AG09309 (cell line): ENCODE data around the gene TMEM187.
"Not testable (repeated sequence)": the region's sequence is repeated elsewhere in the genome, so short reads cannot be mapped to it uniquely, and the experiment has no call there.

Source experiments
- DNase-seq: peaks from one replicate; pipeline ENCODE4 v3.0.0-alpha.2; 2010; ENCODE audit warnings: low read depth
- H3K4me3 ChIP-seq: 2 replicates; pipeline ENCODE4 v1.5.1; 2011; ENCODE audit warnings: mild to moderate bottlenecking, low read depth, low read length, moderate library complexity; ENCODE audit not compliant: control insufficient read depth
- TF ChIP-seq, protein P1 (sequence below): IDR thresholded peaks from 2 replicates; pipeline ENCODE4 v1.5.1; 2011; ENCODE audit warnings: mild to moderate bottlenecking, low read depth, low read length, inconsistent platforms; ENCODE audit not compliant: insufficient read depth, control insufficient read depth; ENCODE audit errors: missing control alignments

The TMEM187 gene

DNA sequence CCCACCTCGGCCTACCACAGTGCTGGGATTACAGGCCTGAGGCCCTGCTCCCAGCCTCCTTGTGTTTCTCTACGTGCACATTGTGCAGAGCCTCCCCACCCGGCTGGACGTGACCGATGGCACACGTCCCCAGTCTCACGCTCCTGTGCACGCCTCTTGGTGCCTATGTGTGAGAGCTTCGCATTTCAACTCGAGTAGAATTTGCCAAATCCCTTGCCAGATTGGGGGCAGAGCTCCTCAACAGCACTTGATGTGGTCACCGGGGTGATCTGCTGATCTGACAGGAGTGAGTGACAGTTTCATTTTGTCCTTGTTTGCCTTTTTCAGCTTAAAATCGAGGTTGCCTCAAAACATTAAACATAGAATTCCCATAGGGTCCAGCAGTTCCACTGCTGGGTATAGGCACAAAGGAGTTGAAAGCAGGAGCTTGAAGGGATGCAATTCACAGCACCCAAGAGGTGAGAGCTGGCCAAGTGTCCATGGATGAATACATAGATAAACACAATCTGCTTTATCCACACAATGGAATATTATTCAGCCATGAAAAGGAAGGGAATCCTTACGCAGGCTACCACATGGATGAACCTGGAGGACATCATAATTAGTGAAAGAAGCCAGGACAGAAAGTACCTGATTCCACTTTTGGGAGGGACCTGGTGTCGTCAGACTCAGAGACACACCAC is 17.6 kb downstream of the TMEM187 start:
- DNase-seq, result no peak
- no peak overlapping the region for H3K4me3 ChIP-seq
- TF ChIP-seq, protein P1, sequence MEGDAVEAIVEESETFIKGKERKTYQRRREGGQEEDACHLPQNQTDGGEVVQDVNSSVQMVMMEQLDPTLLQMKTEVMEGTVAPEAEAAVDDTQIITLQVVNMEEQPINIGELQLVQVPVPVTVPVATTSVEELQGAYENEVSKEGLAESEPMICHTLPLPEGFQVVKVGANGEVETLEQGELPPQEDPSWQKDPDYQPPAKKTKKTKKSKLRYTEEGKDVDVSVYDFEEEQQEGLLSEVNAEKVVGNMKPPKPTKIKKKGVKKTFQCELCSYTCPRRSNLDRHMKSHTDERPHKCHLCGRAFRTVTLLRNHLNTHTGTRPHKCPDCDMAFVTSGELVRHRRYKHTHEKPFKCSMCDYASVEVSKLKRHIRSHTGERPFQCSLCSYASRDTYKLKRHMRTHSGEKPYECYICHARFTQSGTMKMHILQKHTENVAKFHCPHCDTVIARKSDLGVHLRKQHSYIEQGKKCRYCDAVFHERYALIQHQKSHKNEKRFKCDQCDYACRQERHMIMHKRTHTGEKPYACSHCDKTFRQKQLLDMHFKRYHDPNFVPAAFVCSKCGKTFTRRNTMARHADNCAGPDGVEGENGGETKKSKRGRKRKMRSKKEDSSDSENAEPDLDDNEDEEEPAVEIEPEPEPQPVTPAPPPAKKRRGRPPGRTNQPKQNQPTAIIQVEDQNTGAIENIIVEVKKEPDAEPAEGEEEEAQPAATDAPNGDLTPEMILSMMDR, result no peak

DNA sequence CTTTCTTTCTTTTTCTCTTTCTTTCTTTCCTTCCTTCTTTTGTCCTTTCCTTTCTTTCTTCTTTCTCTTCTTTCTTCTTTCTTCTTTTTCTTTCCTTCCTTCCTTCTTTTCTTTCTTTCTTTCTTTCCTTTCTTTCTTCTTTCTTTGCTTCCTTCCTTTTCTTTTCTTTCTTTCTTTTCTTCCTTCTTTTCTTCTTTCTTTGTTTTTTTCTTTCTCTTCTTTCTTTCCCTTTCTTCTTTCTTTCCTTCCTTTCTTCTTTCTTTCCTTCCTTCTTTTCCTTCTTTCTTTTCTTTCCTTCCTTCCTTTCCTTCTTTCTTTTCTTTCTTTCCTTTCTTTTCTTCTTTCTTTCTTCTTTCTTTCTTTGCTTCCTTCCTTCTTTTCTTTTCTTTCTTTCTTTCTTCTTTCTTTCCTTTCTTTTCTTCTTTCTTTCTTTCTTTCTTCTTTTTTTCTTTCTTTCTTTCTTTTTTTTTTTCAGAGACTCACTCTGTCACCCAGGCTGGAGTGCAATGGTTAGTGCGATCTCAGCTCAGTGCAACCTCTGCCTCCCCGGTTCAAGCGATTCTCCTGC is 18.5 kb downstream of the TMEM187 start:
- no peak overlapping the region for H3K4me3 ChIP-seq
- TF ChIP-seq, protein P1, result no peak
- DNase-seq, result no peak

DNA sequence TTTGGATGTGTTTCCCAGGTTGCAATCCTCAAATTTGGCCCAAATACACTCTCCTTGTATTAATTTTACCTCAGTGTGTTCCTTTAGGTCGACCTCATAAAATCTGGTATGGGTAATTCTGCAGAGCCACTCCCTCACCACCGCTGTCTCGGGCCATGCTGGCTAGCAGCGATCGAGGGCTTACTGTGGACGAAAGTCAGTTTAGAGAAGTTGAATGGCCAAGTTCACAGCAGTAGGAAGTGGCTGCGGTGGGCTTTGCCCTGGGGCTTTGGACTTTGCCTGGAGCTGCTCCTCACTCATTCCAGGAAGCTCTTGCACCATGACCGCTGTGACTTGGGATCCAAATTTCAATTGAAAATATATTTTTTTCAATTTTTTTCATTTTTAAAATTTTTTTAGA is 19.6 kb downstream of the TMEM187 start:
- no peak overlapping the region for H3K4me3 ChIP-seq
- no peak for DNase-seq
- TF ChIP-seq, protein P1, result no peak

DNA sequence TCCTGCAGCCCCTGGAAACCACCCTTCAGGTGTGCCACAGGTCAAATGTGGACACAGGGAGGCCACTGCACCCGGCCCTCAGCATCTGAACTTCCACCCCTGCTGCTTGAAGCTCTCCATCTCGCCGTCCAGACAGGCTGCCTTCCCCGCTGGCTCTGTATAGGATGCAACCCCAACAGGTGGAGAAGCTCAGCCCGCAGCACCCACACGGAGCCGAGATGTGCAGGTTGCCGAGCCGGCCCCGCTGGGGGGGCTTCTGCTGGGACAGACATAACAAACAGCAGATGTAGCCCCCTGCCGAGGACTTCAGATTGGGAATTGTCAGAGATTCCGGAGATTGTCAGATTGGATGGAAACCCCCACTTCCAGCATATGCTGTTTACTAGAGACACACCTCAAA is 20.5 kb downstream of the TMEM187 start:
- TF ChIP-seq, protein P1, result no peak
- no peak for DNase-seq
- H3K4me3 ChIP-seq, result no peak overlapping the region

DNA sequence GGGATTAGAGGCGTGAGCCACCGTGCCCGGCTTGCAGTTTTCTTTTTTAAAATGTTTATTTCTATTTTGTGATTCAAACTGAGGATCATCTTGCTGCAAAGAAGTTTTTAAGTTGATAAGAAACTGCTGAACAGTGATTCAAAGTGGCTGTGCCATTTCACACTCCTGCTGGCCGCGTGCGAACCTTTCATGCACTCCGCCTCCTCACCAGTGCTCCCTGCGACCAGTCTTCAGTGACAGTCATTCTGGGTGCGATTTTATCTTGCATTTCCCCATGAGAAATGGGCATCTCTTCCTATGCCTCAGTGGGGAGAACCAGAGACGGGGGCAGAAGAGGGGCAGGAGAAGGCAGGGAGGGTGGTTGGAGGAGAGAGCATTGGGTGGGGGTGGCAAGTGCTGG is 21.4 kb downstream of the TMEM187 start:
- TF ChIP-seq, protein P1, result no peak
- H3K4me3 ChIP-seq, result no peak overlapping the region
- no peak for DNase-seq

DNA sequence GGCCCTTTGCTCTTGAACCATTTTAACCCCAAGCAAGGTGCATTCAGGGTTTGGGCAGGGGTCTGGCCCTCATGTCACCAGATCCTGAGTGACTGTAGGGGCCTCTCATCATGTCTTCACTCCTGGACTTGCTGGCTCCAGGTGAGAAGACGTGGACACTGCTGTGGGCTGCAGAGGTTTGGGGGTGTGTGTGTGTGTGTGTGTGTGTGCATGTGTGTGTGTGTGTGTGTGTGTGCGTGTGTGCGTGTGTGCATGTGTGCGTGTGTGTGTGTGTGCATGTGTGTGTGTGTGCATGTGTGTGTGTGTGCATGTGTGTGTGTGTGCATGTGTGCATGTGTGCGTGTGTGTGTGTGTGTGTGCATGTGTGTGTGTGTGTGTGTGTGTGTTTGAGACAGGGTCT is 21.8 kb downstream of the TMEM187 start:
- not testable (repeated sequence) for DNase-seq, H3K4me3 ChIP-seq

DNA sequence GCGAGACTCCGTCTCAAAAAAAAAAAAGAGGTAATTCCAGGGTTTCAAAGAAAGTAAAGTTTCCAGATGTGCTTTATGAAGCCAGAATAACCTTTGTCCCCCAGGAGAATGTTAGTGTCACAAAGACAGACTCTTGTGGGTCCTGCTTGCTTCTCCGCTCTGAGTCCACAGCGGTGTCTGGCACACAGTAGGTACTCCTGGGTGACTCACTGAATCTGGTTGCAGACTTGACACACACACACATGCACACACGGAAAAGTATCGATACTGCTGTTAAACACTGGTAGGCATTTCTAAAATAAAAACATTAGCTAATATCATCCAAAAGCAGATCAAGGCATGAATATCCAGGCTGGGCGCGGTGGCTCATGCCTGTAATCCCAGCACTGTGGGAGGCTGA is 22.9 kb downstream of the TMEM187 start:
- no peak for DNase-seq
- H3K4me3 ChIP-seq, result no peak overlapping the region
- TF ChIP-seq, protein P1, result no peak
